Measurements from ENCODE around the gene SHC4.

The SHC4 gene

DNA sequence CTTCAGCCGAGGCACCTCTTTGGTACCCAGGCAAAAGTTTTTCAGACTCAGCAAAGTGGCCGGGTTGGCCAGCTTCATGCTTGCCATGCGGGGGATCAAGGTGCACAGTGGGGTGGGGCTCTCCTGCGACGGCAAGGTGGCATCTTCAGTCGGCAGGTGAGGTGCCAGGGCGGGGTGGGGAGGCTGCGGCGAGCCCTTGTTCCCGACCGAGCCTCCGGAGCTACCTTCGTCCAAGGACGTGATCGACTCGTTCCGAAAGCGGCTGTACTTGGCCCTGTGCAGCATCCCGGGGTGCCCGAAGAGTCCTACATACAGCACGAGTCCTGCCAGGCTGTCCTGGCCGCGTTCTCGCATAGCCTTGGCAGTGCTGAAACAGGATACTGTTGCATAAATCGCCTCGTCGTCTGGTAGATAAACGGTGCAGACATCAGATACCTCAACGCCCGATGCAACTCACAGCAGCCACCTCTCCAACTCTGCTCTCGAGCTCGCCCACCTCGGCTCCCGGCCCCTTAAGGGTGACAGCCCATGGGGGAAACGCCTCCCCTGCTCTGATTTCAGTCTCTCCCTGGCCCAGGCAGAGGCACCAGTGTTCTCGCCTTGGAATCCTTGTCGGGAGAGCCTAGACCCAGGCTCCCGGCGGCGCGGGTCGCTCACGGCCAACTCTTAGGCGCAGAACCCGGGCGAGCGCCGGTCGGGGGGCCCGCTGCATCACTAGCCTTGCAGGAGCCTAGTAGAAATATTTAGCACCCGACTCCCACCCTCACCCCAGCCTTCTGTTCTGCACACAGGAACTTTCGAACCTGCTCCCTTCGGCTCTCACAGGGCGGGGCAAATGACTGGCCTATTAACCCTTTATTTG lies 826 bp downstream of the SHC4 start:
- Histone ChIP-seq H3K4me1 (peaks cover 24 to 41% (median 38%) of the 10 kb centered on the region in 10 experiments), H3K9me3 (replicated peaks in 1 of 11) (peaks cover 0 to 15% (median 4%) of the 10 kb centered on the region in 11 experiments; a peak in 13 of 22 replicates), H3K4me2 (peak overlapping the region in 8 of 11 experiments; percentile 68 to 80 (median 72); a peak in 9 of 22 replicates), H3K9ac (no peak overlapping the region), H3K27me3 (peaks cover 0 to 12% (median 0%) of the 10 kb centered on the region in 11 experiments; a peak in 6 of 22 replicates), H3K4me3 (no peak overlapping the region), H4K20me1 (no peaks in the 10 kb centered on the region), H3K36me3 (no peaks in the 10 kb centered on the region), H3K27ac (no peak overlapping the region)
- no peak for TF ChIP-seq Cebpa-rat (IDR thresholded peaks at IDR 0.05)

DNA sequence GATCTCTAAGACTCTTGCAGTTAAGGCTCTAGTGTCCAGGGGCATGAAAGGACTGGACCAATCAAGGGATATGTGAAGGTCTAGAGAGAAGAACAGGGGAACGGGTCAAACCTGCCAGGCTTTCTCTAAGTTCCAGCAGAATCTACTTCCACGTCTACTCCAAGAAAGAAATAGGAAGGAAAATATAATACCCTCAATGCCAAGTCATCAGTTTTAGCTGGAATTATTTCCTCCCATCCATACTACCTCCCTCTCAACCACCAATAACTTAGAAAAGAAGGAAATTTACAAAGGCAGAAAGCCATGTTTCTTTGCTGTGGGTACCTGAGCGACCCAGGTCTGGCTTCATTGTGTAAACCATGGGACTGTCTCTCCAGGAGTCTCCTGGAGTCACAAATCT lies 7.8 kb downstream of the SHC4 start:
- no peak for TF ChIP-seq Cebpa-rat (IDR thresholded peaks at IDR 0.05)

GRCh38 chr15:48955370-48955769 lies 8.3 kb downstream of the SHC4 start:
- Histone ChIP-seq H3K4me2 (no peak overlapping the region), H3K9ac (no peak overlapping the region), H3K36me3 (no peaks in the 10 kb centered on the region), H4K20me1 (no peaks in the 10 kb centered on the region), H3K9me3 (replicated peaks in 1 of 11) (no peaks in the 10 kb centered on the region), H3K4me3 (no peak overlapping the region), H3K27me3 (no peaks in the 10 kb centered on the region), H3K27ac (no peak overlapping the region), H3K4me1 (no peaks in the 10 kb centered on the region)
- TF ChIP-seq Cebpa-rat (IDR thresholded peaks at IDR 0.05), result no peak

More for the DNA sequence above, 7.8 kb downstream of the SHC4 start:
- no peak overlapping the region for H3K9ac ChIP-seq
- no peaks in the 10 kb centered on the region for H3K9me3 ChIP-seq (replicated peaks in 1 of 11)
- no peak overlapping the region for H3K4me2 ChIP-seq
- H3K27ac ChIP-seq, result no peak overlapping the region
- no peaks in the 10 kb centered on the region for H3K27me3 ChIP-seq
- H3K4me1 ChIP-seq, result no peaks in the 10 kb centered on the region
- no peak overlapping the region for H3K4me3 ChIP-seq
- no peaks in the 10 kb centered on the region for H4K20me1 ChIP-seq
- no peaks in the 10 kb centered on the region for H3K36me3 ChIP-seq

DNA sequence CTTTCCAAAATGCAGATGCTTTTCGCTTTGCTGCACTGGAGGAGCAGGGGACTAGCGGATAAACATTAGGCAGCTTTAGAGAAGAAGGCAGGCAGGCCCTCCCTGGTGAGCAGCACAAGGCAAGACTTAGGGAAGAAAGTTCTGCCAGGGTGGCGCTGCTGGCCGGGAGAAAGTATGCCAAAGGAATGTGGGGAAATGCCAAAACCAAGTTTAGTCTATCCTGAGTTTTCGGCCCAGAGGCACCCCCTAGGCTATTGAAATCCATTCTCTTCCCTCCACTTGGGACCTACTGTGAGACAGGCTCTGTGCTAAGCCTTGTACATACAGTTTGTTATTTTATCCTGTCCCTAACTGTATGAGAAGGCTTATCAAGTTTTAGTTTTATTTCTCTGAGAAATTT lies 9.2 kb downstream of the SHC4 start:
- Histone ChIP-seq H3K9me3 (replicated peaks in 1 of 11) (no peaks in the 10 kb centered on the region), H3K27me3 (no peaks in the 10 kb centered on the region), H3K9ac (no peak overlapping the region)

DNA sequence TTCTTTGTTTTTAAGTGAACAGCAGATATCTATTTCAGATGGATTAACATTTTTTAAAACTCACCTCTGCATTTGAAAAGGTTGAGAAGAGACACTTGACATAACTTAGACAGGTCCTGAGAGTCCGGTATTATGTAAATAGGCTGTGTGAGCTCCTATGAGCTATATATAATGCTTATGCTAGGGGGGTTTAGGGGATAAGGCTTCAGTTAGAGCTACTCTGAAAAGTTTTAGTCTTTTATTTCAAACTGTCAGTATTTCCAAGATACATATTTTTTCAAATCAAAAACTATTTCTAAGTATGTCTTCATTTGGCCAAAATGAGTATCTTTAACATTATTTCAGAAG lies 16.9 kb downstream of the SHC4 start:
- H3K4me3 ChIP-seq, result no peak overlapping the region
- H3K9me3 ChIP-seq (replicated peaks in 1 of 11), result peaks cover 0 to 5% (median 0%) of the 10 kb centered on the region in 11 experiments; a peak in 2 of 22 replicates
- H3K36me3 ChIP-seq, result no peaks in the 10 kb centered on the region
- H3K4me2 ChIP-seq, result peak overlapping the region in 1 of 11 experiments; percentile 63; a peak in 2 of 22 replicates
- TF ChIP-seq Cebpa-rat (IDR thresholded peaks at IDR 0.05), result no peak
- peaks cover 12 to 21% (median 19%) of the 10 kb centered on the region in 10 experiments for H3K4me1 ChIP-seq
- no peaks in the 10 kb centered on the region for H4K20me1 ChIP-seq
- H3K27ac ChIP-seq, result no peak overlapping the region
- H3K27me3 ChIP-seq, result no peaks in the 10 kb centered on the region
- H3K9ac ChIP-seq, result no peak overlapping the region

More for the DNA sequence above, 9.2 kb downstream of the SHC4 start:
- Histone ChIP-seq H3K36me3 (no peaks in the 10 kb centered on the region), H3K4me1 (no peaks in the 10 kb centered on the region), H3K27ac (no peak overlapping the region), H4K20me1 (no peaks in the 10 kb centered on the region), H3K4me3 (no peak overlapping the region), H3K4me2 (no peak overlapping the region)
- no peak for TF ChIP-seq Cebpa-rat (IDR thresholded peaks at IDR 0.05)

DNA sequence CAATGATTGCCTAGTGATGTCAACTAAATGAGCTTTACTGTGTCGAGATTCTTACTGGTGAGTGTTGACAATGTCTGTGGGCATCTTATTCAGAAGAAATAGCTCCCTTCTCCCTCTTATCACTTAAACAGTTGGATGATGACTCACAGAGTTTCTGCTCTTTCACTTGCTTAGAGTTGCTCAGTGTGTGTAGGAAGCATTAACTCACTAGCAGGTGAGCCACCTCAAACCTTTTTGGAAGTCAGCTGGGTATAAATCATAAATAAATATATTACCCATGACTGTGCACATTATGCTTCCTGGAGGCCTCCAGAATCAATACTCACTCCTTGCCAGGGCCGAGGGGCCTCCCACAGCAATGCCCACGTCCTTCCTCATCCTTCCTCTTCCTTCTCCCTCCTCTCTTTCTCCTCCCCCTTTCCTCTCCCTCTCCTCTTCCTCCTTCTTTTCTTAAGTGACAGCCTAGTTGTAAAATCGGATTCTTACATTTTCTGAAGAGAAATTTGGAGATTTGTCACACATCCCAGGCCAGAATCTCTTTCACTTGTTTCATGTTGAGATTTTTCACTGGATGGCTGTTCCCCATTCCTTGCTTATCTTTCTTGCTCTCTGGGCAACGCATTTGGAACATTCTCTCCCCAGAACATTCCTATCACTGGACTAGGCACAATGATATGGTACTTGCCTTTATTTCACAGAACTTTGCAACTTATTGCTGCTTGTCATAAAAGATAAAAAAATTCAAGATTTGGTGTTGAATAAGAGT lies 17.5 kb downstream of the SHC4 start:
- Histone ChIP-seq H3K4me1 (peaks cover 12 to 21% (median 19%) of the 10 kb centered on the region in 10 experiments), H3K4me2 (peak overlapping the region in 10 of 11 experiments; percentile 19 to 72 (median 50); a peak in 19 of 22 replicates), H3K4me3 (no peak overlapping the region), H3K27ac (0 out of 22 replicates have a peak overlapping the region, but pooled peaks of 1 of the 11 experiments have one; percentile 9), H3K36me3 (no peaks in the 10 kb centered on the region), H4K20me1 (no peaks in the 10 kb centered on the region), H3K9ac (no peak overlapping the region), H3K9me3 (replicated peaks in 1 of 11) (peaks cover 0 to 5% (median 0%) of the 10 kb centered on the region in 11 experiments; a peak in 2 of 22 replicates), H3K27me3 (no peaks in the 10 kb centered on the region)
- TF ChIP-seq Cebpa-rat (IDR thresholded peaks at IDR 0.05), result no peak

GRCh38 chr15:48945386-48945785 lies 18.3 kb downstream of the SHC4 start:
- no peak overlapping the region for H3K27ac ChIP-seq
- peaks cover 0 to 5% (median 0%) of the 10 kb centered on the region in 11 experiments; a peak in 2 of 22 replicates for H3K9me3 ChIP-seq (replicated peaks in 1 of 11)
- H3K9ac ChIP-seq, result no peak overlapping the region
- no peak overlapping the region for H3K4me3 ChIP-seq
- no peaks in the 10 kb centered on the region for H3K36me3 ChIP-seq
- H3K27me3 ChIP-seq, result no peaks in the 10 kb centered on the region
- peaks cover 12 to 21% (median 19%) of the 10 kb centered on the region in 10 experiments for H3K4me1 ChIP-seq
- peak overlapping the region in 10 of 11 experiments; percentile 3 to 72 (median 48); a peak in 16 of 22 replicates for H3K4me2 ChIP-seq
- no peak for TF ChIP-seq Cebpa-rat (IDR thresholded peaks at IDR 0.05)
- H4K20me1 ChIP-seq, result no peaks in the 10 kb centered on the region

DNA sequence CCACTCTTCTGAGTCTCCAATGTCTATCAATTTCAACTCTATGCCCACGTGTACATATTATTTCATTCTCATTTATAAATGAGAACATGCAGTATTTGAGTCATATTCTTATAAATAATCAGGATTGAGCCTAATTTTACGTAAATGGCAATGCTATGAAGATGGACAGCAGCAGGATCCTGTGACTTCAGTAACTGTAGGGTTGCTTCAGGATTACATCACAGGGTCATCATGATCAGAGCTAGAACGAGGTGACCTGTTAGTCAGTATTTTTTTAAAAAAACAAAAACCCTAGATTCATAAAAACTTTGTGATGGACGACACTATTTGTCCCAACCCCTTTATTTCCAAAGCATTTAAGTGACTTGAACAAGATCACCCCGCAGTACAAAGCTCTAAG lies 21.8 kb downstream of the SHC4 start:
- peaks cover 12 to 21% (median 19%) of the 10 kb centered on the region in 10 experiments for H3K4me1 ChIP-seq
- no peak overlapping the region for H3K4me2 ChIP-seq
- peaks cover 0 to 5% (median 0%) of the 10 kb centered on the region in 11 experiments; a peak in 2 of 22 replicates for H3K9me3 ChIP-seq (replicated peaks in 1 of 11)
- no peaks in the 10 kb centered on the region for H3K27me3 ChIP-seq
- H4K20me1 ChIP-seq, result no peaks in the 10 kb centered on the region
- H3K36me3 ChIP-seq, result no peaks in the 10 kb centered on the region
- H3K27ac ChIP-seq, result no peak overlapping the region
- no peak overlapping the region for H3K4me3 ChIP-seq
- TF ChIP-seq Cebpa-rat (IDR thresholded peaks at IDR 0.05), result no peak
- H3K9ac ChIP-seq, result no peak overlapping the region

DNA sequence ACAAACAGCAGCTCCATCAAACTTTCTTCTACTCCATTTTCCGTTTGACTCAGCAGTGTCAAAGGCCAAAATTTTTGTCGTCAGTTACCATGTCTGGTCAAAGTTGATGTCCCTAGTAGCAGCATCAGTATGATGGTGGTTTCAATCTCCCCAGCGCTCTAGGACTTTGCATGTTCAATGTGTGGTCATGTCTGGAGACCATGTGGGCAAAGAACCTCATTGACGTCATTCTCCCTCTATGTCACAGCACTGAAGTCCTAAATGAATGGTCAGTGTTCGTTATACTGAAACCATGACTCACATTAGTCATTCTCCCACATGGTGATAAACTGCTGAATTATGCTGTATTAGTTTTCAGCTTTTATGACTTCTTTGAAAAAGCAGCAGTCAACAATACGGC lies 23.2 kb downstream of the SHC4 start:
- H3K27me3 ChIP-seq, result no peaks in the 10 kb centered on the region
- H3K36me3 ChIP-seq, result no peaks in the 10 kb centered on the region
- H3K9me3 ChIP-seq (replicated peaks in 1 of 11), result peaks cover 0 to 5% (median 0%) of the 10 kb centered on the region in 11 experiments; a peak in 2 of 22 replicates
- H3K4me3 ChIP-seq, result no peak overlapping the region
- H3K9ac ChIP-seq, result no peak overlapping the region
- no peaks in the 10 kb centered on the region for H4K20me1 ChIP-seq
- H3K27ac ChIP-seq, result no peak overlapping the region
- peaks cover 3 to 12% (median 9%) of the 10 kb centered on the region in 10 experiments; a peak in 17 of 20 replicates for H3K4me1 ChIP-seq
- H3K4me2 ChIP-seq, result no peak overlapping the region
- no peak for TF ChIP-seq Cebpa-rat (IDR thresholded peaks at IDR 0.05)
